Endothelial cell of umbilical vein (primary cell): Measurements from ENCODE around the gene NF1. TPM values are rescaled to one million over a fixed set of nuclear protein-coding genes. Genes with fewer than 3 reads are reported as not detected.
A peak's percentile ranks its signal among the peaks of the same experiment; 100 is the strongest.

Experiments used
- Bru-seq: library from RNA; stranded (reverse); fragments of 400-500 nt; gene quantifications from one replicate; lab custom pipeline; 2021; lab: Mats Ljungman, UMichigan
- BruChase-seq, 2 experiments: library from RNA; stranded (reverse); fragments of 400-500 nt; gene quantifications; one replicate each; lab custom pipeline; 2021; lab: Mats Ljungman, UMichigan
- BruUV-seq: library from RNA; stranded (reverse); fragments of 400-500 nt; replicated peaks from 2 replicates; lab custom pipeline; 2021; lab: Mats Ljungman, UMichigan
- CTCF ChIA-PET: fragments of 300-600, 350-600 bp; sonication (Branson Sonifier 250); formaldehyde crosslinking; loops from one replicate; lab custom pipeline; 2021; ENCODE audit warnings: antibody characterized with exemption, inconsistent platforms; lab: Charles Lee
- POLR2A ChIA-PET: fragments of 300-600, 350-600 bp; sonication (Branson Sonifier 250); formaldehyde crosslinking; loops from one replicate; lab custom pipeline; 2021; ENCODE audit warnings: antibody characterized with exemption, inconsistent platforms; lab: Charles Lee
- DNase-seq: peaks from one replicate; pipeline ENCODE4 v3.0.0-alpha.2; 2011; ENCODE audit warnings: low read depth, low spot score
- FAIRE-seq: peaks from 2 replicates; lab custom pipeline; 2011; peaks lifted over from hg19 to GRCh38; lab: Jason Lieb, UNC
- H2AFZ ChIP-seq: 2 replicates; pipeline ENCODE4 v1.6.0; 2012; ENCODE audit warnings: low read depth, low read length, control low read depth, inconsistent platforms
- H3K27ac ChIP-seq: 2 replicates; pipeline ENCODE4 v1.5.1; 2011; ENCODE audit warnings: low read depth, mild to moderate bottlenecking, control low read depth, low read length, moderate library complexity; ENCODE audit not compliant: insufficient read depth
- H3K27me3 ChIP-seq, 2 experiments: 2 replicates each; pipeline versions ENCODE4 v1.6.0 to v1.6.1; 2011; ENCODE audit warnings: low read length in 2 of 2, mixed read lengths in 1 of 2; ENCODE audit not compliant: control insufficient read depth in 2 of 2, insufficient read depth in 2 of 2
- H3K36me3 ChIP-seq, 2 experiments: 2 replicates in 1 of 2; 3 replicates in 1 of 2; pipeline ENCODE4 v1.5.1; 2011; ENCODE audit warnings: low read length in 2 of 2, mild to moderate bottlenecking in 1 of 2, moderate library complexity in 1 of 2; ENCODE audit not compliant: control insufficient read depth in 2 of 2, insufficient read depth in 2 of 2; ENCODE audit errors: extremely low read depth in 1 of 2
- H3K4me1 ChIP-seq: 3 replicates; pipeline ENCODE4 v1.5.1; 2011; ENCODE audit warnings: mild to moderate bottlenecking, low read length; ENCODE audit not compliant: control insufficient read depth, insufficient read depth; ENCODE audit errors: extremely low read depth
- H3K4me2 ChIP-seq: 2 replicates; pipeline ENCODE4 v1.6.1; 2011; ENCODE audit warnings: low read length, control low read depth, mixed read lengths; ENCODE audit not compliant: insufficient read depth
- H3K4me3 ChIP-seq, 3 experiments: fragments of 200-600 bp in 1 of 3; sonication (generic), shearing (Covaris generic) in 1 of 3; replicated peaks in 1 of 3; 2 replicates each; pipeline ENCODE4 v1.5.1; 2011 to 2016; ENCODE audit warnings: control low read depth in 3 of 3, low read length in 3 of 3, mild to moderate bottlenecking in 2 of 3, inconsistent platforms in 1 of 3, low read depth in 1 of 3, moderate library complexity in 1 of 3; ENCODE audit not compliant: insufficient read depth in 1 of 3
- H3K79me2 ChIP-seq: 2 replicates; pipeline ENCODE4 v1.6.0; 2012; ENCODE audit warnings: low read length, inconsistent platforms; ENCODE audit not compliant: control insufficient read depth, insufficient read depth
- H3K9ac ChIP-seq: replicated peaks from 2 replicates; pipeline ENCODE3; 2011; ENCODE audit warnings: low read length, control low read depth; ENCODE audit not compliant: insufficient read depth; ENCODE audit errors: extremely low read depth
- H3K9me1 ChIP-seq: replicated peaks from 3 replicates; pipeline ENCODE4 v1.6.0; 2011; ENCODE audit warnings: mild to moderate bottlenecking, low read length; ENCODE audit not compliant: control insufficient read depth, insufficient read depth; ENCODE audit errors: extremely low read depth
- H3K9me3 ChIP-seq: replicated peaks from 2 replicates; pipeline ENCODE4 v1.5.1; 2012; ENCODE audit warnings: low read length, inconsistent platforms; ENCODE audit not compliant: control insufficient read depth, insufficient read depth
- H4K20me1 ChIP-seq: replicated peaks from 2 replicates; pipeline ENCODE3; 2011; ENCODE audit warnings: mild to moderate bottlenecking, low read length; ENCODE audit not compliant: control insufficient read depth, insufficient read depth; ENCODE audit errors: extremely low read depth
- EZH2 ChIP-seq: IDR thresholded peaks from 2 replicates; pipeline ENCODE4 v1.6.1; 2012; ENCODE audit warnings: borderline replicate concordance, low read depth, mild to moderate bottlenecking, moderate library complexity, low read length, inconsistent platforms; ENCODE audit not compliant: severe bottlenecking
- FOS ChIP-seq: IDR thresholded peaks from 2 replicates; pipeline ENCODE4 v1.6.1; 2011; ENCODE audit warnings: mild to moderate bottlenecking, low read length, moderate library complexity, borderline replicate concordance; ENCODE audit not compliant: insufficient read depth
- GATA2 ChIP-seq: IDR thresholded peaks from 2 replicates; pipeline ENCODE4 v1.7.0; 2011; ENCODE audit warnings: low read depth, mild to moderate bottlenecking, moderate library complexity, mixed read lengths, low read length; ENCODE audit not compliant: insufficient read length, insufficient read depth
- JUN ChIP-seq: IDR thresholded peaks from 2 replicates; pipeline ENCODE4 v1.6.1; 2011; ENCODE audit warnings: borderline replicate concordance, low read depth; ENCODE audit not compliant: insufficient read length, insufficient read depth
- MYC ChIP-seq: IDR thresholded peaks from one replicate; pipeline ENCODE4 v1.6.1; 2011; ENCODE audit warnings: mild to moderate bottlenecking, low read depth, low read length
- POLR2A ChIP-seq: IDR thresholded peaks from 2 replicates; pipeline ENCODE4 v1.6.1; 2012; ENCODE audit warnings: low read depth, mild to moderate bottlenecking, control low read depth, low read length
- POLR2AphosphoS5 ChIP-seq: IDR thresholded peaks from 2 replicates; pipeline ENCODE4 v1.6.1; 2012; ENCODE audit warnings: low read depth, mild to moderate bottlenecking, control low read depth, low read length, moderate library complexity; ENCODE audit not compliant: insufficient read depth
- dilution Hi-C: fragments of 300-500 bp; cut with MboI; formaldehyde crosslinking; loops from one replicate; pipeline ENCODE4 v1.15.0; 2019; ENCODE audit warnings: low sequenced_read_pairs; ENCODE audit not compliant: extremely low pct_ligation_motif_present
- intact Hi-C: fragments of 100-400 bp; cut with micrococcal nuclease; formaldehyde crosslinking; loops from one replicate; pipeline ENCODE4 v1.10.0; 2022
- long read RNA-seq: library from polyadenylated mRNA; stranded (forward); transcript quantifications from one replicate; pipeline ENCODE4 v2.0.0, GENCODE V29; 2021
- polyA minus RNA-seq, 3 experiments: library from RNA; depleted of rRNA, polyadenylated mRNA; stranded (reverse); fragments of >200 nt; gene quantifications; 1 replicate in 1 of 3; 2 replicates in 2 of 3; pipeline ENCODE4 v1.2.3, GENCODE V29; 2011
- polyA plus RNA-seq, 4 experiments: library from polyadenylated mRNA; depleted of rRNA in 3 of 4; stranded (reverse) in 3 of 4; unstranded in 1 of 4; fragments of >200 nt; gene quantifications; 2 replicates each; pipeline versions ENCODE4 v1.2.1 to v1.2.3, GENCODE V29; 2011 to 2012; ENCODE audit warnings: missing spikeins in 1 of 4
- total RNA-seq: library from RNA; stranded (reverse); gene quantifications from 2 replicates; pipeline ENCODE4 v1.2.3, GENCODE V29; 2021
- TF ChIP-seq, protein P1 (sequence below), 2 donors: IDR thresholded peaks; 1 replicate in 1 of 2; 2 replicates in 1 of 2; pipeline ENCODE4 v1.5.1; 2011; ENCODE audit warnings: low read length in 2 of 2, mild to moderate bottlenecking in 2 of 2, moderate library complexity in 2 of 2, control low read depth in 1 of 2, inconsistent platforms in 1 of 2, low read depth in 1 of 2; ENCODE audit not compliant: insufficient read depth in 1 of 2; ENCODE audit errors: extremely low read depth in 1 of 2
- TF ChIP-seq, protein P2 (sequence below): IDR thresholded peaks from 2 replicates; pipeline ENCODE4 v1.6.1; 2011; ENCODE audit not compliant: insufficient read depth, insufficient read length

The NF1 gene, protein sequence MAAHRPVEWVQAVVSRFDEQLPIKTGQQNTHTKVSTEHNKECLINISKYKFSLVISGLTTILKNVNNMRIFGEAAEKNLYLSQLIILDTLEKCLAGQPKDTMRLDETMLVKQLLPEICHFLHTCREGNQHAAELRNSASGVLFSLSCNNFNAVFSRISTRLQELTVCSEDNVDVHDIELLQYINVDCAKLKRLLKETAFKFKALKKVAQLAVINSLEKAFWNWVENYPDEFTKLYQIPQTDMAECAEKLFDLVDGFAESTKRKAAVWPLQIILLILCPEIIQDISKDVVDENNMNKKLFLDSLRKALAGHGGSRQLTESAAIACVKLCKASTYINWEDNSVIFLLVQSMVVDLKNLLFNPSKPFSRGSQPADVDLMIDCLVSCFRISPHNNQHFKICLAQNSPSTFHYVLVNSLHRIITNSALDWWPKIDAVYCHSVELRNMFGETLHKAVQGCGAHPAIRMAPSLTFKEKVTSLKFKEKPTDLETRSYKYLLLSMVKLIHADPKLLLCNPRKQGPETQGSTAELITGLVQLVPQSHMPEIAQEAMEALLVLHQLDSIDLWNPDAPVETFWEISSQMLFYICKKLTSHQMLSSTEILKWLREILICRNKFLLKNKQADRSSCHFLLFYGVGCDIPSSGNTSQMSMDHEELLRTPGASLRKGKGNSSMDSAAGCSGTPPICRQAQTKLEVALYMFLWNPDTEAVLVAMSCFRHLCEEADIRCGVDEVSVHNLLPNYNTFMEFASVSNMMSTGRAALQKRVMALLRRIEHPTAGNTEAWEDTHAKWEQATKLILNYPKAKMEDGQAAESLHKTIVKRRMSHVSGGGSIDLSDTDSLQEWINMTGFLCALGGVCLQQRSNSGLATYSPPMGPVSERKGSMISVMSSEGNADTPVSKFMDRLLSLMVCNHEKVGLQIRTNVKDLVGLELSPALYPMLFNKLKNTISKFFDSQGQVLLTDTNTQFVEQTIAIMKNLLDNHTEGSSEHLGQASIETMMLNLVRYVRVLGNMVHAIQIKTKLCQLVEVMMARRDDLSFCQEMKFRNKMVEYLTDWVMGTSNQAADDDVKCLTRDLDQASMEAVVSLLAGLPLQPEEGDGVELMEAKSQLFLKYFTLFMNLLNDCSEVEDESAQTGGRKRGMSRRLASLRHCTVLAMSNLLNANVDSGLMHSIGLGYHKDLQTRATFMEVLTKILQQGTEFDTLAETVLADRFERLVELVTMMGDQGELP (N-terminal part only)
- total RNA-seq (37.6 and 42.4 TPM in 2 replicates), polyA plus RNA-seq (13.0 and 13.7 TPM in 2 replicates), polyA minus RNA-seq (83.6 and 83.7 TPM in 2 replicates), Bru-seq, nascent RNA (percentile 88 among the genes with signal in this experiment), BruChase-seq, experiment 1, labeled RNA remaining after a 6-hour chase (percentile 79 among the genes with signal in this experiment), BruChase-seq, experiment 2, labeled RNA remaining after a 2-hour chase (percentile 88 among the genes with signal in this experiment)
- 9.7 and 11.2 TPM in 2 replicates for polyA plus RNA-seq (2011; cell fraction: cytosol; rRNA removed)
- 55.1 and 56.9 TPM in 2 replicates for polyA plus RNA-seq (2011; cell fraction: nucleus; rRNA removed)
- 13.6 and 14.6 TPM in 2 replicates for polyA plus RNA-seq (2012)
- 58.1 TPM for polyA minus RNA-seq (2011; cell fraction: cytosol; rRNA and poly(A)+ RNA removed)
- polyA minus RNA-seq (2011; cell fraction: nucleus; rRNA and poly(A)+ RNA removed), result 181 and 280 TPM in 2 replicates
- long read RNA-seq, full-length matches to known transcripts, result 3 of 12 reads
- long read RNA-seq, partial matches to known transcripts, result 3 of 12 reads
- long read RNA-seq, other reads (novel, unspliced or antisense), result 6 of 12 reads

DNA sequence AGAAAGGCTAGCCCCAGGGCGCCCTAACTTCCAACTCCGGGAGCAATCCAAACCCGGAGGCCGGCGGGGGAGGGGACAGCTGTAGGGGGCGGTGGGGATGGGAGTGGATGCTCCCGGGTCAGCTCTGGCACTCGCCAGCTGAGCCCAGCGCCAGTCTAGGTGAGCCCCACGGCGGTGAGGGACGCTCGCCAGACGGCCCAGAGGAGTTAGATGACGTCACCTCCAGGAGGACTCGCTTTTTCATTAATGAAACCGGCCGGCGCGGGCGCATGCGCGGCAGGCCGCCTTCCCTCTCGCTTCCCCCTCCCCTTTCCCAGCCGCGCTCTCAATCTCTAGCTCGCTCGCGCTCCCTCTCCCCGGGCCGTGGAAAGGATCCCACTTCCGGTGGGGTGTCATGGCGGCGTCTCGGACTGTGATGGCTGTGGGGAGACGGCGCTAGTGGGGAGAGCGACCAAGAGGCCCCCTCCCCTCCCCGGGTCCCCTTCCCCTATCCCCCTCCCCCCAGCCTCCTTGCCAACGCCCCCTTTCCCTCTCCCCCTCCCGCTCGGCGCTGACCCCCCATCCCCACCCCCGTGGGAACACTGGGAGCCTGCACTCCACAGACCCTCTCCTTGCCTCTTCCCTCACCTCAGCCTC is at the start of gene NF1:
Gene NF1, plus strand, starts transcription at position 378 of the 636 bp plus-strand sequence. CDS start 333 bp downstream, outside the sequence.
- Histone ChIP-seq H3K4me1 (peaks cover 10% of the 10 kb centered on the region), H3K36me3 (no peaks in the 10 kb centered on the region), H3K9ac (peak within 1 kb of the TSS; percentile 85), H3K9me3 (no peaks in the 10 kb centered on the region), H4K20me1 (no peaks in the 10 kb centered on the region), H3K4me2 (peak within 1 kb of the TSS; percentile 90), H3K27me3 (no peaks in the 10 kb centered on the region), H3K79me2 (peaks cover 36% of the 10 kb centered on the region), H3K9me1 (no peaks in the 10 kb centered on the region), H3K4me3 (peak within 1 kb of the TSS; percentile 79 to 99 (median 88)), H3K27ac (peak within 1 kb of the TSS; percentile 71), H2AFZ (peak within 1 kb of the TSS; percentile 66)
- intact Hi-C loops (loop anchor here (1.0 to 10.0 kb wide), 2 partner anchors 27 to 760 kb away; partner anchors contain the start of gene COPRS), dilution Hi-C loops (no loop called here)
- POLR2A ChIA-PET, result interaction anchor here (0.6 to 1.0 kb wide), 3 partner anchors 33 to 290 kb away, joined by 3 to 9 read pairs (median 3); no protein-coding TSS in a partner anchor
- peak; percentile 90 for FAIRE-seq
- DNase-seq, result peak; percentile 93
- TF ChIP-seq FOS (peak; percentile 16), POLR2AphosphoS5 (peak; percentile 24), POLR2A (peak; percentile 25), GATA2 (no peak), MYC (no peak), JUN (peak; percentile 89), EZH2 (no peak)
- TF ChIP-seq, protein P1, sequence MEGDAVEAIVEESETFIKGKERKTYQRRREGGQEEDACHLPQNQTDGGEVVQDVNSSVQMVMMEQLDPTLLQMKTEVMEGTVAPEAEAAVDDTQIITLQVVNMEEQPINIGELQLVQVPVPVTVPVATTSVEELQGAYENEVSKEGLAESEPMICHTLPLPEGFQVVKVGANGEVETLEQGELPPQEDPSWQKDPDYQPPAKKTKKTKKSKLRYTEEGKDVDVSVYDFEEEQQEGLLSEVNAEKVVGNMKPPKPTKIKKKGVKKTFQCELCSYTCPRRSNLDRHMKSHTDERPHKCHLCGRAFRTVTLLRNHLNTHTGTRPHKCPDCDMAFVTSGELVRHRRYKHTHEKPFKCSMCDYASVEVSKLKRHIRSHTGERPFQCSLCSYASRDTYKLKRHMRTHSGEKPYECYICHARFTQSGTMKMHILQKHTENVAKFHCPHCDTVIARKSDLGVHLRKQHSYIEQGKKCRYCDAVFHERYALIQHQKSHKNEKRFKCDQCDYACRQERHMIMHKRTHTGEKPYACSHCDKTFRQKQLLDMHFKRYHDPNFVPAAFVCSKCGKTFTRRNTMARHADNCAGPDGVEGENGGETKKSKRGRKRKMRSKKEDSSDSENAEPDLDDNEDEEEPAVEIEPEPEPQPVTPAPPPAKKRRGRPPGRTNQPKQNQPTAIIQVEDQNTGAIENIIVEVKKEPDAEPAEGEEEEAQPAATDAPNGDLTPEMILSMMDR (IDR thresholded peaks at IDR 0.05; ENCODE audit: extremely low read depth in 1 of 2, insufficient read depth in 1 of 2, low read depth in 1 of 2, low read length in 2 of 2), result no peak
- TF ChIP-seq, protein P2, sequence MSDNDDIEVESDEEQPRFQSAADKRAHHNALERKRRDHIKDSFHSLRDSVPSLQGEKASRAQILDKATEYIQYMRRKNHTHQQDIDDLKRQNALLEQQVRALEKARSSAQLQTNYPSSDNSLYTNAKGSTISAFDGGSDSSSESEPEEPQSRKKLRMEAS, result no peak
- CTCF ChIA-PET, result interaction anchor here (1.0 to 1.8 kb wide), 4 partner anchors 11 to 119 kb away, joined by 3 read pairs; no protein-coding TSS in a partner anchor
- no TSS peak for BruUV-seq
